Adrenal gland (tissue), 12 donors: ENCODE data around the gene MDP1. TPM values are rescaled to one million over a fixed set of nuclear protein-coding genes. Genes with fewer than 3 reads are reported as not detected.

Experiments used
- DNase-seq, 7 donors: peaks; one replicate each; pipeline ENCODE4 v3.0.0-alpha.2; 2019 to 2020
- H3K27ac ChIP-seq, 5 donors: fragments of 200-600 bp; sonication (generic) in 4 of 5; 1 replicate in 3 of 5; 2 replicates in 2 of 5; pipeline versions ENCODE4 v1.5.1 to v1.8.0; 2016 to 2020; ENCODE audit warnings: mild to moderate bottlenecking in 1 of 5
- H3K27me3 ChIP-seq: fragments of 200-600 bp; 2 replicates; pipeline ENCODE4 v1.8.0; 2021
- H3K36me3 ChIP-seq, 2 donors: fragments of 200-600 bp; replicated peaks in 1 of 2; 1 replicate in 1 of 2; 2 replicates in 1 of 2; pipeline versions ENCODE4 v1.5.1 to v1.8.0; 2018 to 2022
- H3K4me1 ChIP-seq, 2 donors: fragments of 200-600 bp; replicated peaks in 1 of 2; 1 replicate in 1 of 2; 2 replicates in 1 of 2; pipeline versions ENCODE4 v1.5.1 to v1.8.0; 2018 to 2021
- H3K4me3 ChIP-seq, 4 donors: fragments of 200-600 bp; sonication (generic) in 3 of 4; one replicate each; pipeline ENCODE4 v1.5.1; 2016 to 2018
- H3K9me3 ChIP-seq, 3 donors: fragments of 200-600 bp; sonication (generic) in 1 of 3; replicated peaks in 1 of 3; 1 replicate in 2 of 3; 2 replicates in 1 of 3; pipeline versions ENCODE4 v1.5.1 to v1.8.0; 2016 to 2021
- CTCF ChIP-seq, 6 experiments: fragments of 450-650 bp in 4 of 6; fragments of 200-600 bp in 2 of 6; sonication (generic) in 1 of 6; IDR thresholded peaks; 1 replicate in 5 of 6; 2 replicates in 1 of 6; pipeline versions ENCODE4 v1.5.1 to v1.8.0; 2016 to 2021; ENCODE audit warnings: antibody characterized with exemption in 6 of 6, mild to moderate bottlenecking in 2 of 6, moderate library complexity in 1 of 6
- POLR2A ChIP-seq, 2 donors: fragments of 450-650 bp; IDR thresholded peaks; one replicate each; pipeline ENCODE4 v1.6.1; 2017; ENCODE audit warnings: antibody characterized with exemption in 2 of 2, mild to moderate bottlenecking in 2 of 2, moderate library complexity in 1 of 2
- WGBS, 4 donors: extraction: QIAGEN DNeasy Blood & Tissue Kit in 2 of 4; methylation state at CpG; one replicate each; pipeline versions ENCODE4 v1.1.5 to v1.1.7; 2013 to 2017; 5-methylcytosine and 5-hydroxymethylcytosine counted together
- intact Hi-C, 2 donors: fragments of 100-400 bp; cut with DNase I; formaldehyde crosslinking; loops; one replicate each; pipeline versions ENCODE4 v1.14.1 to v1.15.0; 2022 to 2023
- polyA plus RNA-seq, 3 donors: library from polyadenylated mRNA; stranded (reverse); fragments of 200-250 nt in 2 of 3; fragments of 350-450 nt in 1 of 3; fragmentation: Illumina TruSeq in 1 of 3; extraction: RNeasy Lipid Tissue Mini Kit (QIAGEN cat#74804) in 1 of 3; gene quantifications; one replicate each; pipeline ENCODE4 v1.2.3, GENCODE V29; 2013 to 2014
- total RNA-seq, 9 donors: library from RNA; depleted of rRNA in 4 of 9; stranded (reverse); fragments of >200 nt in 4 of 9; fragments of 120-200 nt in 1 of 9; fragmentation: NEBNext Ultra II Directional in 1 of 9; extraction: Animal tissue kit (Norgen Biotek cat#: 25700) in 1 of 9; gene quantifications; one replicate each; pipeline versions ENCODE4 v1.1.0 to v1.2.4, GENCODE V29; 2013 to 2023
- donor health status: healthy with polysubstance abuse.
- donor health status: Bipolar disorder and iron deficiency.
- donor health status: DM: yes; HTN: yes; CAD: no.
- donor health status: DM: no; HTN: no; CAD: no.
- donor health status: DM: no; HTN: no; CAD: no.
- donor health status: DM: yes; HTN: yes; CAD: no.

The MDP1 gene
- total and polyA plus RNA-seq, 12 donors: 20.3 to 53.7 (median 33.6) TPM

GRCh38 chr14:24262821-24263733 is 47.2 kb upstream of the MDP1 start, which contains the start of gene TGM1:
TSS of gene TGM1 (minus strand) at chr14:24263177. CDS start at chr14:24262352, 825 bp downstream.
- Histone ChIP-seq H3K27me3 (no peaks in the 10 kb centered on the region), H3K27ac (peak within 1 kb of the TSS in 1 of 5 donors; percentile 66), H3K9me3 (no peaks in the 10 kb centered on the region), H3K4me1 (no peaks in the 10 kb centered on the region), H3K4me3 (no peak within 1 kb of the TSS), H3K36me3 (peaks cover 0 to 17% of the 10 kb centered on the region in 2 donors)
- intact Hi-C loops: no loop called here
- 81 to 87% (median 83%) methylated on average over 7 to 14 of the region's 14 CpGs for WGBS, 4 donors
- no peak for DNase-seq
- TF ChIP-seq CTCF (IDR thresholded peaks at IDR 0.05) (no peak), POLR2A (IDR thresholded peaks at IDR 0.05) (no peak)

GRCh38 chr14:24261969-24262327 is 46.1 kb upstream of the MDP1 start:
- intact Hi-C loops: no loop called here
- no peak for DNase-seq

GRCh38 chr14:24261256-24261968 is 45.5 kb upstream of the MDP1 start:
- H3K9me3 ChIP-seq: no peaks in the 10 kb centered on the region
- DNase-seq: no peak
- no peaks in the 10 kb centered on the region for H3K27me3 ChIP-seq
- WGBS, 4 donors: 88 to 93% (median 90%) methylated on average over 19 to 20 of the region's 20 CpGs
- H3K36me3 ChIP-seq: peaks cover 0 to 3% of the 10 kb centered on the region in 2 donors
- H3K4me3 ChIP-seq: no peak overlapping the region
- no peak for TF ChIP-seq POLR2A (IDR thresholded peaks at IDR 0.05)
- no peak for TF ChIP-seq CTCF (IDR thresholded peaks at IDR 0.05)
- intact Hi-C loops: no loop called here
- no peak overlapping the region for H3K27ac ChIP-seq
- no peaks in the 10 kb centered on the region for H3K4me1 ChIP-seq

More at GRCh38 chr14:24261969-24262327, 46.1 kb upstream of the MDP1 start:
- Histone ChIP-seq H3K4me1 (no peaks in the 10 kb centered on the region), H3K27ac (no peak overlapping the region), H3K4me3 (no peak overlapping the region), H3K9me3 (no peaks in the 10 kb centered on the region), H3K27me3 (no peaks in the 10 kb centered on the region), H3K36me3 (peaks cover 0 to 9% of the 10 kb centered on the region in 2 donors)
- 91 to 97% (median 93%) methylated on average over 6 to 19 of the region's 19 CpGs; no CpG with 5 or more reads in 1 of the 4 donors for WGBS, 4 donors
- no peak for TF ChIP-seq CTCF (IDR thresholded peaks at IDR 0.05)
- no peak for TF ChIP-seq POLR2A (IDR thresholded peaks at IDR 0.05)

GRCh38 chr14:24260780-24261157 is 44.9 kb upstream of the MDP1 start:
- no peaks in the 10 kb centered on the region for H3K36me3 ChIP-seq
- H3K27ac ChIP-seq: no peak overlapping the region
- no peak overlapping the region for H3K4me3 ChIP-seq
- H3K27me3 ChIP-seq: no peaks in the 10 kb centered on the region
- WGBS, 4 donors: 59 to 91% (median 83%) methylated on average over 2 to 4 of the region's 4 CpGs
- DNase-seq: no peak
- intact Hi-C loops: no loop called here
- H3K9me3 ChIP-seq: no peaks in the 10 kb centered on the region
- no peaks in the 10 kb centered on the region for H3K4me1 ChIP-seq
- TF ChIP-seq CTCF (IDR thresholded peaks at IDR 0.05): no peak
- no peak for TF ChIP-seq POLR2A (IDR thresholded peaks at IDR 0.05)
